ENCODE results near the gene RNF123. TPM values are rescaled to one million over a fixed set of nuclear protein-coding genes. Genes with fewer than 3 reads are reported as not detected.
"Not testable (repeated sequence)": the region's sequence is repeated elsewhere in the genome, so short reads cannot be mapped to it uniquely, and the experiment has no call there.

Gene RNF123
- total and polyA plus RNA-seq, 7 experiments from 2014 or later = 8.3 to 77.2 (median 46.7) TPM

- CTCF ChIA-PET; H3K27me3 ChIP-seq (ENCODE audit: control insufficient read depth in 2 of 2, insufficient read depth in 2 of 2, low read length in 2 of 2); H3K9me3 Mint-ChIP-seq; ATAC-seq; DNase-seq; H3K36me3 ChIP-seq (ENCODE audit: control insufficient read depth in 2 of 3, insufficient read depth in 3 of 3, low read length in 3 of 3); H3K27me3 Mint-ChIP-seq; H3K36me3 Mint-ChIP-seq; H3K9me3 ChIP-seq (ENCODE audit: control insufficient read depth in 2 of 3, low read length in 3 of 3): not testable (repeated sequence)
- peak overlapping the region; percentile 97 for H3K4me3 ChIP-seq (ENCODE audit: low read length)
- POLR2A ChIA-PET = interaction anchor here (0.6 to 1.3 kb wide), 3 partner anchors 13 to 33 kb away, joined by 3 to 5 read pairs (median 4); no protein-coding TSS in a partner anchor
- Mint-ChIP-seq H3K27ac (peak overlapping the region; percentile 87 to 99 (median 95)), H3K4me3 (peak overlapping the region; percentile 84 to 99 (median 96)), H3K4me1 (peaks cover 20 to 56% (median 43%) of the 10 kb centered on the region in 7 donors)
- H3K4me1 ChIP-seq (ENCODE audit: control insufficient read depth in 2 of 2, insufficient read depth in 2 of 2, low read length in 2 of 2) = peaks cover 6 to 13% of the 10 kb centered on the region in 2 donors
- intact Hi-C loops (cut with micrococcal nuclease) = loop anchor here (1.0 to 5.0 kb wide), 5 partner anchors 16 to 239 kb away; partner anchors contain the start of genes APEH (in 2 of the 2), AMIGO3 (in 1 of the 2), GMPPB (in 1 of the 2) and MON1A (in 1 of the 2)
- peak overlapping the region; percentile 82 for H3K27ac ChIP-seq (ENCODE audit: low read depth, low read length)
Measured at GRCh38 chr3:49689908-49690624, 709 bp downstream of the RNF123 start.

GRCh38 chr3:49690856-49691255, 1.5 kb downstream of the RNF123 start:
- H3K4me1 ChIP-seq (ENCODE audit: control insufficient read depth in 2 of 2, insufficient read depth in 2 of 2, low read length in 2 of 2) = peaks cover 6 to 13% of the 10 kb centered on the region in 2 donors
- Mint-ChIP-seq H3K27ac (peak overlapping the region in 4 of 9 donors; percentile 10 to 92 (median 32)), H3K4me3 (peak overlapping the region; percentile 84 to 99 (median 96)), H3K4me1 (peaks cover 20 to 52% (median 43%) of the 10 kb centered on the region in 7 donors)
- DNase-seq; H3K36me3 ChIP-seq (ENCODE audit: control insufficient read depth in 2 of 3, insufficient read depth in 3 of 3, low read length in 3 of 3); H3K9me3 ChIP-seq (ENCODE audit: control insufficient read depth in 2 of 3, low read length in 3 of 3); ATAC-seq; H3K27ac ChIP-seq (ENCODE audit: low read depth, low read length); H3K9me3 Mint-ChIP-seq; H3K27me3 Mint-ChIP-seq; intact Hi-C loops (cut with micrococcal nuclease); H3K4me3 ChIP-seq (ENCODE audit: low read length); H3K27me3 ChIP-seq (ENCODE audit: control insufficient read depth in 2 of 2, insufficient read depth in 2 of 2, low read length in 2 of 2); CTCF ChIA-PET; H3K36me3 Mint-ChIP-seq: not testable (repeated sequence)
- POLR2A ChIA-PET = interaction anchor here (0.7 kb wide), 1 partner anchor 14 kb away, joined by 4 read pairs; no protein-coding TSS in a partner anchor

GRCh38 chr3:49691481-49691880, 2.1 kb downstream of the RNF123 start:
- H3K27me3 Mint-ChIP-seq; H3K4me3 ChIP-seq (ENCODE audit: low read length); CTCF ChIA-PET; H3K36me3 Mint-ChIP-seq; H3K9me3 ChIP-seq (ENCODE audit: control insufficient read depth in 2 of 3, low read length in 3 of 3); intact Hi-C loops (cut with micrococcal nuclease); H3K36me3 ChIP-seq (ENCODE audit: control insufficient read depth in 2 of 3, insufficient read depth in 3 of 3, low read length in 3 of 3); H3K27me3 ChIP-seq (ENCODE audit: control insufficient read depth in 2 of 2, insufficient read depth in 2 of 2, low read length in 2 of 2); ATAC-seq; H3K27ac ChIP-seq (ENCODE audit: low read depth, low read length); POLR2A ChIA-PET; DNase-seq; H3K9me3 Mint-ChIP-seq: not testable (repeated sequence)
- peak overlapping the region in 9 of 10 donors; percentile 17 to 99 (median 95) for H3K4me3 Mint-ChIP-seq
- H3K27ac Mint-ChIP-seq = peak overlapping the region in 1 of 9 donors; percentile 10
- peaks cover 6 to 13% of the 10 kb centered on the region in 2 donors for H3K4me1 ChIP-seq (ENCODE audit: control insufficient read depth in 2 of 2, insufficient read depth in 2 of 2, low read length in 2 of 2)
- peaks cover 20 to 52% (median 43%) of the 10 kb centered on the region in 7 donors for H3K4me1 Mint-ChIP-seq

- H3K27me3 ChIP-seq (ENCODE audit: control insufficient read depth in 2 of 2, insufficient read depth in 2 of 2, low read length in 2 of 2); H3K4me1 ChIP-seq (ENCODE audit: control insufficient read depth in 2 of 2, insufficient read depth in 2 of 2, low read length in 2 of 2); H3K9me3 ChIP-seq (ENCODE audit: control insufficient read depth in 2 of 3, low read length in 3 of 3); ATAC-seq; H3K4me3 Mint-ChIP-seq; DNase-seq; intact Hi-C loops (cut with micrococcal nuclease); H3K27ac ChIP-seq (ENCODE audit: low read depth, low read length); POLR2A ChIA-PET; H3K4me3 ChIP-seq (ENCODE audit: low read length); H3K36me3 Mint-ChIP-seq; H3K27me3 Mint-ChIP-seq; H3K9me3 Mint-ChIP-seq: not testable (repeated sequence)
- peaks cover 0 to 28% (median 0%) of the 10 kb centered on the region in 3 experiments for H3K36me3 ChIP-seq (ENCODE audit: control insufficient read depth in 2 of 3, insufficient read depth in 3 of 3, low read length in 3 of 3)
- Mint-ChIP-seq H3K4me1 (peaks cover 15 to 37% (median 35%) of the 10 kb centered on the region in 7 donors), H3K27ac (peak overlapping the region in 1 of 9 donors; percentile 12)
- CTCF ChIA-PET = interaction anchor here (1.0 kb wide), 1 partner anchor 155 kb away, joined by 3 read pairs; no protein-coding TSS in a partner anchor
Measured at GRCh38 chr3:49694409-49695070, 5.2 kb downstream of the RNF123 start.

- H3K4me1 ChIP-seq (ENCODE audit: control insufficient read depth in 2 of 2, insufficient read depth in 2 of 2, low read length in 2 of 2); H3K9me3 Mint-ChIP-seq; DNase-seq; H3K27me3 ChIP-seq (ENCODE audit: control insufficient read depth in 2 of 2, insufficient read depth in 2 of 2, low read length in 2 of 2); H3K27ac ChIP-seq (ENCODE audit: low read depth, low read length); H3K27ac Mint-ChIP-seq; intact Hi-C loops (cut with micrococcal nuclease); H3K4me3 Mint-ChIP-seq; H3K27me3 Mint-ChIP-seq; CTCF ChIA-PET; H3K9me3 ChIP-seq (ENCODE audit: control insufficient read depth in 2 of 3, low read length in 3 of 3); H3K4me3 ChIP-seq (ENCODE audit: low read length); POLR2A ChIA-PET; ATAC-seq; H3K36me3 Mint-ChIP-seq: not testable (repeated sequence)
- H3K36me3 ChIP-seq (ENCODE audit: control insufficient read depth in 2 of 3, insufficient read depth in 3 of 3, low read length in 3 of 3) = peaks cover 0 to 35% (median 0%) of the 10 kb centered on the region in 3 experiments
- H3K4me1 Mint-ChIP-seq = peaks cover 9 to 28% (median 26%) of the 10 kb centered on the region in 7 donors
Measured at GRCh38 chr3:49695350-49696015, 6.1 kb downstream of the RNF123 start.

- ChIA-PET CTCF (no interaction called here), POLR2A (no interaction called here)
- no peak overlapping the region for H3K27ac Mint-ChIP-seq
- H3K9me3 ChIP-seq (ENCODE audit: control insufficient read depth in 2 of 3, low read length in 3 of 3) = no peaks in the 10 kb centered on the region
- intact Hi-C loops (cut with micrococcal nuclease) = no loop called here
- H3K9me3 Mint-ChIP-seq = no peaks in the 10 kb centered on the region
- H3K36me3 ChIP-seq (ENCODE audit: control insufficient read depth in 2 of 3, insufficient read depth in 3 of 3, low read length in 3 of 3) = peaks cover 0 to 62% (median 0%) of the 10 kb centered on the region in 3 experiments
- H3K27me3 Mint-ChIP-seq = no peaks in the 10 kb centered on the region
- H3K36me3 Mint-ChIP-seq = peaks cover 0 to 4% (median 0%) of the 10 kb centered on the region in 5 donors
- no peak for DNase-seq
- no peak for ATAC-seq
- H3K4me3 Mint-ChIP-seq = no peak overlapping the region
- no peaks in the 10 kb centered on the region for H3K4me1 ChIP-seq (ENCODE audit: control insufficient read depth in 2 of 2, insufficient read depth in 2 of 2, low read length in 2 of 2)
- H3K4me3 ChIP-seq (ENCODE audit: low read length) = no peak overlapping the region
- H3K27ac ChIP-seq (ENCODE audit: low read depth, low read length) = no peak overlapping the region
- peaks cover 0 to 7% (median 0%) of the 10 kb centered on the region in 7 donors for H3K4me1 Mint-ChIP-seq
- no peaks in the 10 kb centered on the region for H3K27me3 ChIP-seq (ENCODE audit: control insufficient read depth in 2 of 2, insufficient read depth in 2 of 2, low read length in 2 of 2)
Measured at GRCh38 chr3:49699281-49699979, 10.1 kb downstream of the RNF123 start.

All from naive thymus-derived CD4-positive, alpha-beta T cell (primary cell).